ENCODE measurements around the gene SLC6A5. TPM values are rescaled to one million over a fixed set of nuclear protein-coding genes. Genes with fewer than 3 reads are reported as not detected.

The SLC6A5 gene
- total and polyA plus RNA-seq, 10 of the 15 experiments (the other 5 are each of a cell fraction or from before 2014, with no cell fraction given), result 0.01 TPM; not detected in 9

- 12% methylated on average over 21 of the region's 21 CpGs for WGBS (ENCODE audit: insufficient coverage, insufficient replicate concordance, low lambda C conversion rate, missing lambda C conversion rate)
- ChIA-PET POLR2A (no interaction called here), CTCF (interaction anchor here (5.1 kb wide), 1 partner anchor 21 kb away, joined by 46 read pairs; no protein-coding TSS in a partner anchor), RAD21 (ENCODE audit: unreplicated experiment) (no interaction called here), SMC1A (ENCODE audit: uncharacterized antibody, unreplicated experiment) (interaction anchor here (0.9 kb wide), 1 partner anchor 27 kb away, joined by 4 read pairs; no protein-coding TSS in a partner anchor)
- Histone ChIP-seq H3K4me2 (ENCODE audit: control insufficient read depth, insufficient read depth) (no peak overlapping the region), H3K9ac (ENCODE audit: control insufficient read depth, insufficient read depth, low read length) (no peak overlapping the region), H2AFZ (ENCODE audit: control insufficient read depth, low read depth, low read length) (no peak overlapping the region), H4K20me1 (ENCODE audit: control insufficient read depth, insufficient read depth) (no peaks in the 10 kb centered on the region), H3K36me3 (ENCODE audit: control insufficient read depth in 2 of 2, insufficient read depth in 2 of 2, low read length in 1 of 2) (no peaks in the 10 kb centered on the region), H3K4me1 (ENCODE audit: control insufficient read depth, insufficient read depth, low read length) (no peaks in the 10 kb centered on the region), H3K4me3 (no peak overlapping the region), H3K9me3 (replicated peaks; ENCODE audit: control insufficient read depth, insufficient read depth, low read length) (no peaks in the 10 kb centered on the region), H3K79me2 (ENCODE audit: control insufficient read depth, insufficient read depth, low read length) (no peaks in the 10 kb centered on the region), H3K27me3 (replicated peaks in 1 of 2; ENCODE audit: control insufficient read depth in 2 of 2, insufficient read depth in 2 of 2, low read length in 1 of 2) (peaks cover 10 to 13% of the 10 kb centered on the region in 2 experiments), H3K27ac (ENCODE audit: control insufficient read depth, insufficient read depth) (no peak overlapping the region)
- intact Hi-C loops (cut with micrococcal nuclease; ENCODE audit: unreplicated experiment) (loop anchor here (5.0 kb wide), 1 partner anchor 544 kb away; no protein-coding TSS in a partner anchor), in situ Hi-C loops (cut with MboI) (no loop called here)
- BruUV-seq (replicated peaks), result no TSS peak
- FAIRE-seq (no peak), DNase-seq (ENCODE audit: low read depth, low spot score) (no peak), ATAC-seq (no peak)
- TF ChIP-seq NBN (IDR thresholded peaks at IDR 0.05), result no peak
- no peak for TF ChIP-seq HCFC1 (IDR thresholded peaks at IDR 0.05; ENCODE audit: low read length)
- no peak for TF ChIP-seq KAT2A (conservative IDR thresholded peaks at IDR 0.05; ENCODE audit: control insufficient read depth, low read depth, low read length)
- TF ChIP-seq TAF1 (IDR thresholded peaks at IDR 0.05; ENCODE audit: borderline replicate concordance, low read depth, low read length), result no peak
- no peak for TF ChIP-seq IRF3 (IDR thresholded peaks at IDR 0.05)
- no peak for TF ChIP-seq ZBTB11 (CRISPR knock-in tag; IDR thresholded peaks at IDR 0.05)
Measured at GRCh38 chr11:20670932-20671403, 71.6 kb downstream of the SLC6A5 start.

All from GM12878 (cell line).